Cerebellar cortex (tissue), 1 donor: ENCODE results near the gene RBPJL.

Source experiments
- DNase-seq: peaks from one replicate; pipeline ENCODE4 v3.0.0-alpha.2; 2015; ENCODE audit warnings: low spot score

RBPJL gene

DNA sequence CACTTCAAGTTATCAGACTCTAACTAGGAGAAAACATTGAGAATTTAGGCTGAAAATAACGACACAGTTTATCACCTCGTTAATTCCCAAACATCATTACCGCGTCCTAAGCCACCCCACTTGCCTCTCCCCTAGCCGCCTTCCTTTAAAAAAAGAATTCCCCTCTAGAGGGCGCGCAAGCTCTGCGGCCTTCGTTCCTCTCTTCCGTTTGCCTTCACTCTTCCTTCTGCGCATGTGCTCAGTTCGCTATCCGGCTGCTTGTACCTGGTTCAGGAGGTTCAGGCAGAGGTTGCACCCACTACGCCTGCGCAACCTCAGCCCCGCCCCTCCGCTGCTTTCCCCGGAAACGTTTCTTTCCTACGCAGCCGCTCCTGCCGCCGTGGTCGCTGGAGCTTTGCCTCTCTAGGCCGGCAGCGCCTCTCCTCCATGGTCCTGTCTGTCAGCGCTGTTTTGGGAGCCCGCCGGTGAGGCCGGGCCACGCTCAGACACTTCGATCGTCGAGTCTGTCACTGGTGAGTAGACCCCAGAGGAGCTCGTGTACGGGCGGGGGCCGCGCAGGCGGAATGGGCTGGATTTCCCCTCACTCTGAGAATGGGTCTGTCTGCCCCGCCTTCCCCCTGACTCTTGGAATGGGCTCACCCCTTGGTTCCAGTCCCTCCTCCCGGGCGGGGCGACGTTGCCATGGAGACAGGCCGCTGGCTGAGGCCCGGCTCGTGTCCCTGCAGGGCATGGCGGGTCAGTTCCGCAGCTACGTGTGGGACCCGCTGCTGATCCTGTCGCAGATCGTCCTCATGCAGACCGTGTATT is 56.4 kb downstream of the RBPJL start, which contains the start of gene SYS1:
Gene SYS1 (plus strand): TSS at position 353 of the 807 bp plus-strand sequence. CDS start 376 bp downstream, at position 729.
- DNase-seq = peak; percentile 99

DNA sequence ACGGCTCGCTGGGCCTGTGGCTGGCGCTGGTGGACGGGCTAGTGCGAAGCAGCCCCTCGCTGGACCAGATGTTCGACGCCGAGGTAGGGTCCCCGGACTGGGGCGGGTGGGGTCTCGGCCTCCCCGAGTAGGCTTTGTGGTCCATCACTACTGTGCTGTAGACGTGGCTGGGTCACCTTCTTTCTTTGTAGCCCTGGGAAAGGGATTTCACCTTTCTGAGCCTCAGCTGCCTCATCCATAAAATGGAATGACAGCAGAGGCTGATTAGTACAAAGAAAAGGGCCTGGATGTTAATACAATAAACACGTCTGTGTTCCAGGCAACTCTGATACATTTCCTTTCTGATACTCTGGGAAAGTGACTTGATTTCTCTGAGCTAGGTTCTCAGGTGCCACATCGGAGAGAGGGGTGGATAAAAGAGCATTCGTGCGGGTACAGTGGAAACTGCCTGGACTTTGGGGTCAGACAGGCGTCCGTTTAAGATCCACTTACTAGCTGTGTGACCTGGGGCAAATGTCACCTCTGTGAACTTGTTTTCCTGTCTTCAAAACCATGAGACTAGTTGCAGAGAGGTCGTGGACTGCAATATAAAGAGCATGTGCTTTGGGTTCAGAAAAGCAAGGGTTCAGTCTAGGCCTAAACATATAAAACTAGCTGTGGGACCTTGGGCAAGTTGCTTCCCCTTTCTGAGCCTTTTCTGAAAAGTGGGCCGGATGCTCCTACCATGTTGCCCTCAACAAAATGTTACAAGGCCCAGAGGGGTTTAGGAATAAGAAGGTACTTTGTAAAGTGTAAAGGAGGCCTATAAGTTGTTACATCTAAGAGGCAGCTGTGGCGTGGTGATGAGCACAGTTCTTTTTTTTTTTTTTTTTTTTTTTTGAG is 57.2 kb downstream of the RBPJL start:
- no peak for DNase-seq

DNA sequence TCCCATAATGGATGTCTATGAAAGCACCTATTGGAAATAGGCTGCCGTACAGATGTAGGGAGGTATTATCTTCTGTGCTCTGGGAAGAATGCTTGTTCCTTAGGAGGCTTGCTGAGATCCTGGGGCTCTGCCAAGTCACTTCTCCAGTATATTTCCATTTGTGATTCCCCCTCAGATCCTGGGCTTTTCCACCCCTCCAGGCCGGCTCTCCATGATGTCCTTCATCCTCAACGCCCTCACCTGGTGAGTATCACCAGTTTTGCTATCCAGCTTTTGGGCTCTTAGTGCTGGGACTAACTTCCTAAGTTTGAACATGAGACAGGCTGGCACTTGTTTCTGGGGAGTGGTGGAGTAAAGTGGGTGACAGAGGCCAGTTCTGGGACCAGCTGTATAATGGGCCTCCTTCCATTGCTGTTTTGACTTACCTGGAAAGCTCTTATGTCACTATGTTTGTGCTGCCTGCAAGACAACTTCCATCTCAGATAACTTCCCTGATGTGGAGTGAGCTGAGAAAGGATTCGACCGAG is 58.9 kb downstream of the RBPJL start:
- DNase-seq = no peak

DNA sequence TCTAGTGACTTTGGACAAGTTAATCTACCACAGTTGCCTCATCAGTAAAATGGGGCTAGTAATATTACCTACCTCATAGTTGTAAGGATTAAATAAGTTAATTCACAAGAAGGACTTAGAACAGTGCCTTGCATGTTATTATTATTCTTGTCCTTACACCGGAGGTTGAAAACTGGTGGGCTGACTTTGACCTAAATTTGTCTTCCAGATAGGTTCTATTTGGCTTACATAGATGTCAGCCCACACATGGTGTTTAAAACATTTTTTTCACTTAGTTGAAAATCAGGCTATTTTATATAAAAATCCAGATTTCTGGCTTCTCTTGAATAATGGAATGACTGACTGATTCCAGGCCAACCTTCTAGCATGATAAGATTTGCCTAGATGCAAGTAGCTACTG is 59.6 kb downstream of the RBPJL start:
- DNase-seq = no peak

DNA sequence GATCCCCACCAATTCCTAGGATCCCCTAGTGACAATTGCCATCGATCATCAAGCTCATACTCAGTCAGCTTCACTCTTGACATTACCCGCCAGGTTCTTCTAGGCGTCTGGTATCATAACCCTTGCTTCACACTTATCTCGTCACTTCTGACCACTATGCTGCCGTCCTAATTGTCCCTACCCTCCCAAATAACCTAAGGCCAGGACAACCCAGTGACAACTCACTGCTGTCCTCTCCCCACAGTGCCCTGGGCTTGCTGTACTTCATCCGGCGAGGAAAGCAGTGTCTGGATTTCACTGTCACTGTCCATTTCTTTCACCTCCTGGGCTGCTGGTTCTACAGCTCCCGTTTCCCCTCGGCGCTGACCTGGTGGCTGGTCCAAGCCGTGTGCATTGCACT is 60.0 kb downstream of the RBPJL start:
- no peak for DNase-seq

DNA sequence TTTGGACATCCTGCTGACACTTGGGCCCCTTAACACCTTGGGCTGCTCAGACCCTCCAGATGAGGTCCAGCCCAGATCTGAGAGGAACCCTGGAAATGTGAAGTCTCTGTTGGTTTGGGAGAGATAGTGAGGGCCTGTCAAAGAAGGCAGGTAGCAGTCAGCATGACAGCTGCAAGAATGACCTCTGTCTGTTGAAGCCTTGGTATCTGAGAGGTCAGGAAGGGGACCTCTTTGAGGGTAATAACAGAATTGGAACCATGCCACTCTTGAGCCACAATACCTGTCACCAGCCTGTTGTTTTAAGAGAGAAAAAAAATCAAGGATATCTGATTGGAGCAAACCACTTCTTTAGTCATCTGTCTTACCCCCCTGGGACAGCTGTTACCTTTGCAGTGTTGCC is 60.5 kb downstream of the RBPJL start:
- no peak for DNase-seq
